Heart left ventricle (tissue), 16 donors: ENCODE results near the gene PEAK1. TPM values are rescaled to one million over a fixed set of nuclear protein-coding genes. Genes with fewer than 3 reads are reported as not detected.

Experiments used
- ATAC-seq, 4 donors: fragments of 200-7000 bp; cut with Tn5 transposase; one replicate each; pipeline ENCODE4 v1.9.1; 2020 to 2022; ENCODE audit warnings: moderate library complexity in 4 of 4, mild to moderate bottlenecking in 3 of 4, moderate number of reproducible peaks in 1 of 4
- DNase-seq, 5 donors: peaks; one replicate each; pipeline ENCODE4 v3.0.0-alpha.2; 2020
- H3K27ac ChIP-seq, 12 donors: fragments of 200-600 bp; sonication (generic) in 4 of 12; one replicate each; pipeline versions ENCODE4 v1.5.0 to v1.8.0; 2016 to 2022; ENCODE audit warnings: mild to moderate bottlenecking in 2 of 12
- H3K27me3 ChIP-seq, 9 donors: fragments of 200-600 bp; sonication (generic) in 2 of 9; one replicate each; pipeline versions ENCODE4 v1.5.1 to v1.8.0; 2016 to 2022; ENCODE audit warnings: mild to moderate bottlenecking in 3 of 9
- H3K36me3 ChIP-seq, 9 donors: fragments of 200-600 bp; sonication (generic) in 2 of 9; one replicate each; pipeline versions ENCODE4 v1.5.0 to v1.8.0; 2018 to 2022; ENCODE audit warnings: mild to moderate bottlenecking in 2 of 9
- H3K4me1 ChIP-seq, 12 donors: fragments of 200-600 bp; sonication (generic) in 4 of 12; one replicate each; pipeline versions ENCODE4 v1.5.0 to v1.8.0; 2016 to 2022; ENCODE audit warnings: mild to moderate bottlenecking in 3 of 12
- H3K4me3 ChIP-seq, 12 donors: fragments of 200-600 bp; sonication (generic) in 4 of 12; one replicate each; pipeline versions ENCODE4 v1.5.0 to v1.8.0; 2017 to 2022; ENCODE audit warnings: mild to moderate bottlenecking in 9 of 12, moderate library complexity in 4 of 12
- H3K9me3 ChIP-seq, 12 donors: fragments of 200-600 bp; sonication (generic) in 4 of 12; one replicate each; pipeline versions ENCODE4 v1.5.0 to v1.8.0; 2016 to 2022; ENCODE audit warnings: mild to moderate bottlenecking in 1 of 12
- CTCF ChIP-seq, 12 donors: fragments of 200-600 bp; sonication (generic) in 4 of 12; IDR thresholded peaks; one replicate each; pipeline versions ENCODE4 v1.5.0 to v1.8.0; 2018 to 2022; ENCODE audit warnings: antibody characterized with exemption in 12 of 12, mild to moderate bottlenecking in 5 of 12
- POLR2A ChIP-seq, 2 donors: fragments of 450-650 bp; IDR thresholded peaks; one replicate each; pipeline ENCODE4 v1.6.1; 2017; ENCODE audit warnings: antibody characterized with exemption in 2 of 2, mild to moderate bottlenecking in 2 of 2, moderate library complexity in 2 of 2
- WGBS, 4 donors: extraction: QIAGEN DNeasy Blood & Tissue Kit in 2 of 4; methylation state at CpG; one replicate each; pipeline versions ENCODE4 v1.1.5 to v1.1.7; 2013 to 2018; 5-methylcytosine and 5-hydroxymethylcytosine counted together
- intact Hi-C, 10 donors: fragments of 100-400 bp; cut with DNase I; formaldehyde crosslinking; loops; one replicate each; pipeline versions ENCODE4 v1.11.1 to v1.14.2; 2022
- polyA plus RNA-seq, 2 donors: library from polyadenylated mRNA; stranded (reverse); fragments of 200-250 nt; gene quantifications; one replicate each; pipeline ENCODE4 v1.2.3, GENCODE V29; 2013
- total RNA-seq, 9 donors: library from RNA; depleted of rRNA in 2 of 9; stranded (reverse); fragments of >200 nt in 2 of 9; fragmentation: NEBNext Ultra II Directional in 3 of 9; extraction: Animal tissue kit (Norgen Biotek cat#: 25700) in 3 of 9; gene quantifications; one replicate each; pipeline versions ENCODE4 v1.1.0 to v1.2.4, GENCODE V29; 2016 to 2023
- donor health status: ischemic (EF 13 %, LVEDD 7.1; RV severe dilation, severe dysfunction).
- donor health status: healthy with polysubstance abuse.
- donor health status: DM: no; HTN: yes; CAD: no.
- donor health status: DM: no; HTN: no; CAD: no.
- donor health status: ischemic (EF 25% LVEDD 6.9; RV normal size, moderate dysfunction).
- donor health status: ischemic (EF 25% LVEDD 5.7; RV mildly dilated, moderate dysfunction).
- donor health status: healthy.
- donor health status: DM: yes; HTN: yes; CAD: no.
- donor health status: ischemic (EF 35%, LVEDD 5.7; RV mildly dilated, moderate dysfunction).
- donor health status: nonischemic (EF 11% LVEDD 7.7; RV severe dilation, severe dysfunction).
- donor health status: DM: yes; HTN: yes; CAD: no.
- donor health status: PGD.
- donor health status: ischemic (EF 29% LVEDD 5.4; RV normal size, mild dysfunction).
- donor health status: nonischemic (EF 23%, LVEDD 6.1; RV moderate dilation, normal function).

Gene PEAK1
- total and polyA plus RNA-seq, 11 donors: 12.8 to 139 (median 86.3) TPM

GRCh38 chr15:77171221-77171967, 248.5 kb downstream of the PEAK1 start:
- no peak overlapping the region for H3K4me3 ChIP-seq
- H3K4me1 ChIP-seq: peaks cover 0 to 20% (median 9%) of the 10 kb centered on the region in 12 donors
- H3K36me3 ChIP-seq: peaks cover 0 to 2% (median 0%) of the 10 kb centered on the region in 9 donors
- DNase-seq: no peak
- WGBS, 4 donors: 93 to 95% (median 93%) methylated on average over 2 of the region's 2 CpGs
- TF ChIP-seq POLR2A (IDR thresholded peaks at IDR 0.05) (no peak), CTCF (IDR thresholded peaks at IDR 0.05) (no peak)
- H3K27ac ChIP-seq: no peak overlapping the region
- ATAC-seq: no peak
- no peaks in the 10 kb centered on the region for H3K27me3 ChIP-seq
- intact Hi-C loops: no loop called here
- no peaks in the 10 kb centered on the region for H3K9me3 ChIP-seq

GRCh38 chr15:77168616-77169015, 251.3 kb downstream of the PEAK1 start:
- ATAC-seq (no peak), DNase-seq (no peak)
- no peak overlapping the region for H3K4me3 ChIP-seq
- intact Hi-C loops: loop anchor here in 1 of 10 donors (5.0 kb wide), 1 partner anchor 46 kb away; no protein-coding TSS in a partner anchor
- no peak overlapping the region for H3K27ac ChIP-seq
- H3K27me3 ChIP-seq: no peaks in the 10 kb centered on the region
- TF ChIP-seq CTCF (IDR thresholded peaks at IDR 0.05) (no peak), POLR2A (IDR thresholded peaks at IDR 0.05) (no peak)
- H3K9me3 ChIP-seq: no peaks in the 10 kb centered on the region
- H3K4me1 ChIP-seq: peaks cover 0 to 31% (median 10%) of the 10 kb centered on the region in 12 donors
- 66 to 71% (median 68%) methylated on average over 3 of the region's 3 CpGs for WGBS, 4 donors
- H3K36me3 ChIP-seq: no peaks in the 10 kb centered on the region

- no peaks in the 10 kb centered on the region for H3K36me3 ChIP-seq
- H3K9me3 ChIP-seq: no peaks in the 10 kb centered on the region
- no peak overlapping the region for H3K4me3 ChIP-seq
- peaks cover 0 to 31% (median 8%) of the 10 kb centered on the region in 12 donors for H3K4me1 ChIP-seq
- intact Hi-C loops: loop anchor here in 1 of 10 donors (5.0 kb wide), 1 partner anchor 46 kb away; no protein-coding TSS in a partner anchor
- H3K27ac ChIP-seq: no peak overlapping the region
- TF ChIP-seq POLR2A (IDR thresholded peaks at IDR 0.05): no peak
- no peak for TF ChIP-seq CTCF (IDR thresholded peaks at IDR 0.05)
- no peaks in the 10 kb centered on the region for H3K27me3 ChIP-seq
- DNase-seq: no peak
- no peak for ATAC-seq
- WGBS, 4 donors: 77 to 89% (median 84%) methylated on average over 5 of the region's 5 CpGs
These were observed 251.8 kb downstream of the PEAK1 start for GRCh38 chr15:77168141-77168540.

- no peaks in the 10 kb centered on the region for H3K9me3 ChIP-seq
- no peak overlapping the region for H3K4me3 ChIP-seq
- no peak for TF ChIP-seq CTCF (IDR thresholded peaks at IDR 0.05)
- TF ChIP-seq POLR2A (IDR thresholded peaks at IDR 0.05): no peak
- intact Hi-C loops: loop anchor here in 1 of 10 donors (5.0 kb wide), 1 partner anchor 45 kb away; no protein-coding TSS in a partner anchor
- no peak for ATAC-seq
- WGBS, 4 donors: 71 to 81% (median 77%) methylated on average over 3 of the region's 3 CpGs
- H3K27me3 ChIP-seq: no peaks in the 10 kb centered on the region
- DNase-seq: no peak
- H3K36me3 ChIP-seq: no peaks in the 10 kb centered on the region
- H3K27ac ChIP-seq: peak overlapping the region in 2 of 12 donors; percentile 14 to 32
- H3K4me1 ChIP-seq: peaks cover 0 to 34% (median 9%) of the 10 kb centered on the region in 12 donors
These were observed 252.5 kb downstream of the PEAK1 start for GRCh38 chr15:77167406-77167805.
